K562 (cell line): ENCODE measurements around the gene ATXN7L1. TPM values are rescaled to one million over a fixed set of nuclear protein-coding genes. Genes with fewer than 3 reads are reported as not detected.

Experiments used
- ATAC-seq: fragments of 200-7000 bp; cut with Tn5 transposase; 3 replicates; pipeline ENCODE4 v1.9.1; 2020; ENCODE audit warnings: moderate library complexity
- BruUV-seq: library from RNA; stranded (reverse); fragments of 400-500 nt; replicated peaks from 2 replicates; lab custom pipeline; 2021; lab: Mats Ljungman, UMichigan
- CTCF ChIA-PET: fragments of 300-600 bp; formaldehyde crosslinking; extraction: SDS; loops from one replicate; lab custom pipeline; 2021; ENCODE audit warnings: low intra/inter-chr PET ratio; lab: Yijun Ruan, JAX
- POLR2A ChIA-PET: fragments of 300-600, 350-650 bp; sonication (Branson Sonifier 250); formaldehyde crosslinking; extraction: SDS; loops from one replicate; lab custom pipeline; 2021; ENCODE audit warnings: antibody characterized with exemption, inconsistent platforms; lab: Yijun Ruan, JAX
- DNase-seq, 4 experiments: peaks; one replicate each; pipeline versions ENCODE4 v3.0.0 to v3.0.0-alpha.2; 2011 to 2018; ENCODE audit warnings: low spot score in 3 of 4, mixed read lengths in 3 of 4; ENCODE audit errors: extremely low read depth in 1 of 4
- FAIRE-seq: peaks from 2 replicates; lab custom pipeline; 2011; peaks lifted over from hg19 to GRCh38; lab: Jason Lieb, UNC
- H2AFZ ChIP-seq: 2 replicates; pipeline ENCODE4 v1.6.0; 2011; ENCODE audit warnings: low read depth, low read length, control low read depth, inconsistent platforms
- H3K27ac ChIP-seq: fragments of 200-600 bp; 3 replicates; pipeline ENCODE4 v1.8.0; 2011; ENCODE audit warnings: low read depth, mild to moderate bottlenecking, control low read depth, inconsistent platforms, low read length, moderate library complexity, mixed read lengths; ENCODE audit errors: extremely low read depth
- H3K27me3 ChIP-seq, 2 experiments: fragments of 300-600 bp in 1 of 2; 2 replicates in 1 of 2; 3 replicates in 1 of 2; pipeline versions ENCODE4 v1.6.0 to v1.8.0; 2011; ENCODE audit warnings: inconsistent platforms in 2 of 2, low read length in 2 of 2, mild to moderate bottlenecking in 1 of 2, mixed read lengths in 1 of 2, moderate library complexity in 1 of 2; ENCODE audit not compliant: control insufficient read depth in 2 of 2, insufficient read depth in 2 of 2
- H3K36me3 ChIP-seq: fragments of 300-600 bp; 3 replicates; pipeline ENCODE4 v1.8.0; 2011; ENCODE audit warnings: mild to moderate bottlenecking, low read length, inconsistent platforms; ENCODE audit not compliant: control insufficient read depth, insufficient read depth
- H3K4me1 ChIP-seq, 2 experiments: fragments of 200-600 bp in 1 of 2; replicated peaks in 1 of 2; 2 replicates in 1 of 2; 3 replicates in 1 of 2; pipeline versions ENCODE4 v1.5.1 to v1.8.0; 2011; ENCODE audit warnings: inconsistent platforms in 2 of 2, low read length in 2 of 2, mild to moderate bottlenecking in 1 of 2, mixed read lengths in 1 of 2, moderate library complexity in 1 of 2; ENCODE audit not compliant: control insufficient read depth in 2 of 2, insufficient read depth in 2 of 2
- H3K4me2 ChIP-seq: 2 replicates; pipeline ENCODE4 v1.6.1; 2011; ENCODE audit warnings: low read length, control low read depth, inconsistent platforms, mixed read lengths; ENCODE audit not compliant: insufficient read depth
- H3K4me3 ChIP-seq: fragments of 200-600 bp; sonication (generic), shearing (Covaris generic); 2 replicates; pipeline ENCODE4 v1.5.1; 2016; ENCODE audit warnings: control low read depth, inconsistent platforms
- H3K79me2 ChIP-seq: fragments of 200-600 bp; 3 replicates; pipeline ENCODE4 v1.8.0; 2011; ENCODE audit warnings: low read length, inconsistent platforms; ENCODE audit not compliant: control insufficient read depth, insufficient read depth
- H3K9ac ChIP-seq, 2 experiments: 2 replicates each; pipeline versions ENCODE4 v1.6.0 to v1.6.1; 2011; ENCODE audit warnings: low read depth in 2 of 2, low read length in 2 of 2, control low read depth in 1 of 2, inconsistent platforms in 1 of 2, mild to moderate bottlenecking in 1 of 2, mixed read lengths in 1 of 2; ENCODE audit not compliant: insufficient read depth in 1 of 2
- H3K9me1 ChIP-seq: one replicate; pipeline ENCODE4 v1.6.0; 2011; ENCODE audit warnings: inconsistent platforms, mild to moderate bottlenecking, low read length, moderate library complexity; ENCODE audit not compliant: control insufficient read depth, insufficient read depth
- H3K9me3 ChIP-seq: replicated peaks from 2 replicates; pipeline ENCODE4 v1.5.1; 2011; ENCODE audit warnings: low read depth, low read length, inconsistent platforms; ENCODE audit not compliant: control insufficient read depth, insufficient read depth
- H4K20me1 ChIP-seq: replicated peaks from 2 replicates; pipeline ENCODE4 v1.6.1; 2011; ENCODE audit warnings: low read length, inconsistent platforms, mixed read lengths; ENCODE audit not compliant: control insufficient read depth, insufficient read depth
- CHD7 ChIP-seq: fragments of 200-600 bp; sonication (generic); IDR thresholded peaks from one replicate; pipeline ENCODE4 v1.6.1; 2012; ENCODE audit warnings: mild to moderate bottlenecking, low read depth, low read length, inconsistent platforms
- DIDO1 ChIP-seq: fragments of 450-650 bp; IDR thresholded peaks from 2 replicates; pipeline ENCODE4 v1.6.1; 2016; ENCODE audit warnings: low read depth, missing biosample characterization, missing genetic modification characterization
- FOXP4 ChIP-seq: sonication (generic); formaldehyde crosslinking; IDR thresholded peaks from 2 replicates; pipeline ENCODE4 v1.8.0; 2022; ENCODE audit warnings: mild to moderate bottlenecking, missing genetic modification reagents, borderline replicate concordance
- GATAD2B ChIP-seq: fragments of 450-650 bp; IDR thresholded peaks from 2 replicates; pipeline ENCODE4 v1.6.1; 2017; ENCODE audit warnings: mild to moderate bottlenecking, borderline replicate concordance
- PHB ChIP-seq: fragments of 250-450 bp; sonication (Bioruptor Pico); IDR thresholded peaks from 2 replicates; pipeline ENCODE4 v1.5.0; 2021
- ZNF165 ChIP-seq: fragments of 250-450 bp; sonication (Bioruptor Pico); IDR thresholded peaks from 2 replicates; pipeline ENCODE4 v1.4.0; 2020; ENCODE audit warnings: borderline replicate concordance
- WGBS: fragments of 100-300 bp; shearing (Covaris generic); methylation state at CpG from one replicate; pipeline ENCODE4 v1.1.6; 2016; ENCODE audit warnings: low coverage, mixed read lengths; ENCODE audit not compliant: insufficient coverage; ENCODE audit errors: missing lambda C conversion rate; 5-methylcytosine and 5-hydroxymethylcytosine counted together
- in situ Hi-C: fragments of 300-500 bp; cut with MboI; formaldehyde crosslinking; loops from 4 replicates; pipeline ENCODE4 v1.15.0; 2018; ENCODE audit warnings: inconsistent platforms, mixed read lengths
- intact Hi-C: fragments of 100-400 bp; cut with micrococcal nuclease; formaldehyde crosslinking; loops from 2 replicates; pipeline ENCODE4 v1.14.2; 2022
- polyA plus RNA-seq, 8 experiments: library from polyadenylated mRNA; depleted of rRNA in 4 of 8; stranded (reverse) in 5 of 8; unstranded in 3 of 8; fragments of >200 nt; fragmentation: Nextera tagmentation in 2 of 8; fragmentation: Illumina TruSeq in 1 of 8; extraction: Ambion mirVana in 2 of 8; extraction: Trizol in 1 of 8; gene quantifications; 2 replicates each; pipeline versions ENCODE4 v1.2.1 to v1.2.3, GENCODE V29; 2011 to 2014; ENCODE audit warnings: inconsistent platforms in 1 of 8, missing spikeins in 1 of 8
- total RNA-seq, 7 experiments: library from RNA; depleted of rRNA in 6 of 7; stranded (reverse); fragments of >200 nt in 6 of 7; fragmentation: Illumina TruSeq in 2 of 7; extraction: Trizol in 2 of 7; gene quantifications; 2 replicates each; pipeline versions ENCODE4 v1.2.1 to v1.2.3, GENCODE V29; 2011 to 2021; ENCODE audit warnings: low replicate concordance in 1 of 7

The ATXN7L1 gene
- total and polyA plus RNA-seq, 9 of the 15 experiments (the other 6 are each of a cell fraction or from before 2014, with no cell fraction given): 6.6 to 13.7 (median 10.7) TPM

GRCh38 chr7:105773030-105773460 is 103.4 kb downstream of the ATXN7L1 start (continued):
- no peak for TF ChIP-seq DIDO1

GRCh38 chr7:105769901-105770628 is 106.3 kb downstream of the ATXN7L1 start:
- POLR2A ChIA-PET: interaction anchor here (0.7 to 1.2 kb wide), 3 partner anchors 28 to 221 kb away, joined by 3 read pairs; no protein-coding TSS in a partner anchor
- intact Hi-C loops: loop anchor here (5.0 kb wide), 1 partner anchor 107 kb away; the partner anchor contains the start of gene ATXN7L1
- TF ChIP-seq CHD7 (no peak), PHB (CRISPR knock-in tag) (no peak), GATAD2B (no peak), FOXP4 (no peak), ZNF165 (no peak)

More at GRCh38 chr7:105769901-105770628, 106.3 kb downstream of the ATXN7L1 start:
- Histone ChIP-seq H3K4me2 (no peak overlapping the region), H3K79me2 (no peaks in the 10 kb centered on the region), H3K9ac (no peak overlapping the region), H2AFZ (no peak overlapping the region), H3K27ac (no peak overlapping the region), H3K4me3 (no peak overlapping the region), H3K9me1 (no peaks in the 10 kb centered on the region), H4K20me1 (peaks cover 13% of the 10 kb centered on the region), H3K27me3 (peaks cover 15 to 29% of the 10 kb centered on the region in 2 experiments; a peak in 4 of 5 replicates), H3K9me3 (no peaks in the 10 kb centered on the region), H3K36me3 (no peaks in the 10 kb centered on the region), H3K4me1 (no peaks in the 10 kb centered on the region)
- DNase-seq (peak in 1 of 4 experiments; percentile 16), FAIRE-seq (no peak), ATAC-seq (peak; percentile 63)
- 26% methylated on average over 9 of the region's 9 CpGs for WGBS
- CTCF ChIA-PET: no interaction called here
- no TSS peak for BruUV-seq
- in situ Hi-C loops: no loop called here
